ENCODE data around the gene DLGAP1. TPM values are rescaled to one million over a fixed set of nuclear protein-coding genes. Genes with fewer than 3 reads are reported as not detected.
"Not testable (repeated sequence)": the region's sequence is repeated elsewhere in the genome, so short reads cannot be mapped to it uniquely, and the experiment has no call there.

DLGAP1 gene
- total RNA-seq, 2 experiments from 2014 or later, result not detected

GRCh38 chr18:4026542-4026941 lies 428.6 kb downstream of the DLGAP1 start:
- Mint-ChIP-seq H3K36me3 (ENCODE audit: low read depth) (no peaks in the 10 kb centered on the region), H3K4me3 (no peak overlapping the region), H3K9me3 (ENCODE audit: insufficient read depth) (no peaks in the 10 kb centered on the region), H3K4me1 (ENCODE audit: low read depth) (no peaks in the 10 kb centered on the region), H3K27ac (no peak overlapping the region), H3K27me3 (ENCODE audit: low read depth) (no peaks in the 10 kb centered on the region)
- CTCF ChIA-PET, result no interaction called here
- POLR2A ChIA-PET, result no interaction called here
- DNase-seq, result no peak
- no peak for ATAC-seq

- CTCF ChIA-PET, result no interaction called here
- DNase-seq (no peak), ATAC-seq (no peak)
- no peaks in the 10 kb centered on the region for H3K36me3 Mint-ChIP-seq (ENCODE audit: low read depth)
- POLR2A ChIA-PET, result no interaction called here
- no peaks in the 10 kb centered on the region for H3K27me3 Mint-ChIP-seq (ENCODE audit: low read depth)
- no peak overlapping the region for H3K4me3 Mint-ChIP-seq
- no peaks in the 10 kb centered on the region for H3K4me1 Mint-ChIP-seq (ENCODE audit: low read depth)
- no peaks in the 10 kb centered on the region for H3K9me3 Mint-ChIP-seq (ENCODE audit: insufficient read depth)
- no peak overlapping the region for H3K27ac Mint-ChIP-seq
Observed at GRCh38 chr18:4024702-4025101, 430.4 kb downstream of the DLGAP1 start.

GRCh38 chr18:4022749-4023148 lies 432.4 kb downstream of the DLGAP1 start:
- H3K27ac Mint-ChIP-seq; DNase-seq; H3K4me1 Mint-ChIP-seq (ENCODE audit: low read depth); H3K9me3 Mint-ChIP-seq (ENCODE audit: insufficient read depth); H3K36me3 Mint-ChIP-seq (ENCODE audit: low read depth); ATAC-seq; CTCF ChIA-PET; H3K27me3 Mint-ChIP-seq (ENCODE audit: low read depth); H3K4me3 Mint-ChIP-seq: not testable (repeated sequence)
- POLR2A ChIA-PET, result interaction anchor here (0.7 kb wide), 1 partner anchor 849 kb away, joined by 4 read pairs; no protein-coding TSS in a partner anchor

- CTCF ChIA-PET, result no interaction called here
- no peak for ATAC-seq
- POLR2A ChIA-PET, result no interaction called here
Observed at GRCh38 chr18:4020026-4020425, 435.1 kb downstream of the DLGAP1 start.

GRCh38 chr18:4017480-4017879 lies 437.6 kb downstream of the DLGAP1 start:
- DNase-seq, result no peak
- Mint-ChIP-seq H3K36me3 (ENCODE audit: low read depth) (no peaks in the 10 kb centered on the region), H3K9me3 (ENCODE audit: insufficient read depth) (no peaks in the 10 kb centered on the region), H3K4me1 (ENCODE audit: low read depth) (no peaks in the 10 kb centered on the region), H3K4me3 (no peak overlapping the region), H3K27me3 (ENCODE audit: low read depth) (no peaks in the 10 kb centered on the region), H3K27ac (no peak overlapping the region)
- POLR2A ChIA-PET, result no interaction called here
- ATAC-seq, result no peak
- CTCF ChIA-PET, result interaction anchor here (0.6 kb wide), 1 partner anchor 36 kb away, joined by 6 read pairs; no protein-coding TSS in a partner anchor

More at GRCh38 chr18:4020026-4020425, 435.1 kb downstream of the DLGAP1 start:
- no peak overlapping the region for H3K4me3 Mint-ChIP-seq
- no peaks in the 10 kb centered on the region for H3K9me3 Mint-ChIP-seq (ENCODE audit: insufficient read depth)
- DNase-seq, result no peak
- no peaks in the 10 kb centered on the region for H3K36me3 Mint-ChIP-seq (ENCODE audit: low read depth)
- H3K4me1 Mint-ChIP-seq (ENCODE audit: low read depth), result no peaks in the 10 kb centered on the region
- H3K27ac Mint-ChIP-seq, result no peak overlapping the region
- H3K27me3 Mint-ChIP-seq (ENCODE audit: low read depth), result no peaks in the 10 kb centered on the region

- Mint-ChIP-seq H3K4me1 (ENCODE audit: low read depth) (no peaks in the 10 kb centered on the region), H3K9me3 (ENCODE audit: insufficient read depth) (no peaks in the 10 kb centered on the region), H3K27ac (no peak overlapping the region), H3K4me3 (no peak overlapping the region), H3K36me3 (ENCODE audit: low read depth) (no peaks in the 10 kb centered on the region), H3K27me3 (ENCODE audit: low read depth) (no peaks in the 10 kb centered on the region)
- DNase-seq, result no peak
- CTCF ChIA-PET, result interaction anchor here (0.9 to 1.1 kb wide), 2 partner anchors 149 to 245 kb away, joined by 3 read pairs; no protein-coding TSS in a partner anchor
- no peak for ATAC-seq
- POLR2A ChIA-PET, result no interaction called here
Observed at GRCh38 chr18:4016391-4017049, 438.6 kb downstream of the DLGAP1 start.

- Mint-ChIP-seq H3K4me1 (ENCODE audit: low read depth) (no peaks in the 10 kb centered on the region), H3K27ac (no peak overlapping the region), H3K4me3 (no peak overlapping the region), H3K9me3 (ENCODE audit: insufficient read depth) (no peaks in the 10 kb centered on the region), H3K27me3 (ENCODE audit: low read depth) (peaks cover 12% of the 10 kb centered on the region), H3K36me3 (ENCODE audit: low read depth) (no peaks in the 10 kb centered on the region)
- no peak for DNase-seq
- CTCF ChIA-PET, result no interaction called here
- POLR2A ChIA-PET, result no interaction called here
- no peak for ATAC-seq
Observed at GRCh38 chr18:4007846-4008245, 447.3 kb downstream of the DLGAP1 start.

GRCh38 chr18:4004183-4004829 lies 450.8 kb downstream of the DLGAP1 start:
- H3K9me3 Mint-ChIP-seq (ENCODE audit: insufficient read depth), result no peaks in the 10 kb centered on the region
- POLR2A ChIA-PET, result no interaction called here

GRCh38 chr18:3998698-3999333 lies 456.3 kb downstream of the DLGAP1 start:
- H3K4me1 Mint-ChIP-seq (ENCODE audit: low read depth), result peaks cover 2% of the 10 kb centered on the region

More at GRCh38 chr18:4004183-4004829, 450.8 kb downstream of the DLGAP1 start:
- no peaks in the 10 kb centered on the region for H3K4me1 Mint-ChIP-seq (ENCODE audit: low read depth)
- CTCF ChIA-PET, result interaction anchor here (1.4 kb wide), 1 partner anchor 10 kb away, joined by 5 read pairs; no protein-coding TSS in a partner anchor
- H3K4me3 Mint-ChIP-seq, result no peak overlapping the region
- ATAC-seq (no peak), DNase-seq (no peak)
- no peaks in the 10 kb centered on the region for H3K36me3 Mint-ChIP-seq (ENCODE audit: low read depth)
- peaks cover 16% of the 10 kb centered on the region for H3K27me3 Mint-ChIP-seq (ENCODE audit: low read depth)
- H3K27ac Mint-ChIP-seq, result no peak overlapping the region

GRCh38 chr18:3995476-3996102 lies 459.5 kb downstream of the DLGAP1 start:
- Mint-ChIP-seq H3K36me3 (ENCODE audit: low read depth) (no peaks in the 10 kb centered on the region), H3K27ac (no peak overlapping the region), H3K9me3 (ENCODE audit: insufficient read depth) (no peaks in the 10 kb centered on the region), H3K27me3 (ENCODE audit: low read depth) (peaks cover 11% of the 10 kb centered on the region), H3K4me3 (no peak overlapping the region), H3K4me1 (ENCODE audit: low read depth) (peaks cover 2% of the 10 kb centered on the region)
- DNase-seq (peak; percentile 76), ATAC-seq (peak; percentile 57)
- POLR2A ChIA-PET, result no interaction called here
- CTCF ChIA-PET, result interaction anchor here (0.7 to 3.5 kb wide), 12 partner anchors 8 to 717 kb away, joined by 3 to 71 read pairs (median 4); no protein-coding TSS in a partner anchor

More at GRCh38 chr18:3998698-3999333, 456.3 kb downstream of the DLGAP1 start:
- Mint-ChIP-seq H3K4me3 (no peak overlapping the region), H3K36me3 (ENCODE audit: low read depth) (no peaks in the 10 kb centered on the region), H3K27me3 (ENCODE audit: low read depth) (peaks cover 12% of the 10 kb centered on the region), H3K9me3 (ENCODE audit: insufficient read depth) (no peaks in the 10 kb centered on the region), H3K27ac (no peak overlapping the region)
- ATAC-seq, result no peak
- ChIA-PET POLR2A (no interaction called here), CTCF (interaction anchor here (0.8 to 3.9 kb wide), 4 partner anchors 14 to 227 kb away, joined by 3 to 49 read pairs (median 4); no protein-coding TSS in a partner anchor)
- DNase-seq, result peak; percentile 32

GRCh38 chr18:3993941-3994687 lies 461.0 kb downstream of the DLGAP1 start:
- no peak overlapping the region for H3K4me3 Mint-ChIP-seq
- no peaks in the 10 kb centered on the region for H3K9me3 Mint-ChIP-seq (ENCODE audit: insufficient read depth)
- H3K36me3 Mint-ChIP-seq (ENCODE audit: low read depth), result no peaks in the 10 kb centered on the region
- H3K27ac Mint-ChIP-seq, result no peak overlapping the region
- POLR2A ChIA-PET, result no interaction called here
- H3K4me1 Mint-ChIP-seq (ENCODE audit: low read depth), result peaks cover 2% of the 10 kb centered on the region
- ATAC-seq (no peak), DNase-seq (no peak)
- H3K27me3 Mint-ChIP-seq (ENCODE audit: low read depth), result peaks cover 6% of the 10 kb centered on the region
- CTCF ChIA-PET, result interaction anchor here (1.0 to 3.5 kb wide), 7 partner anchors 8 to 715 kb away, joined by 3 to 71 read pairs (median 4); no protein-coding TSS in a partner anchor
